Loucy (cell line): ENCODE data around the gene LOC101059915.
"Not testable (repeated sequence)": the region's sequence is repeated elsewhere in the genome, so short reads cannot be mapped to it uniquely, and the experiment has no call there.

ENCODE experiments used
- H2AFZ ChIP-seq: fragments of 200-600 bp; sonication (generic); 2 replicates; pipeline ENCODE4 v1.6.0; 2016; ENCODE audit warnings: antibody characterized with exemption, mild to moderate bottlenecking, low read length, moderate library complexity
- H3F3A ChIP-seq: fragments of 200-600 bp; 2 replicates; pipeline ENCODE4 v1.6.0; 2016; ENCODE audit warnings: antibody characterized with exemption, low read depth, mild to moderate bottlenecking
- H3K27me3 ChIP-seq: fragments of 200-600 bp; sonication (generic); 2 replicates; pipeline ENCODE4 v1.6.1; 2014; ENCODE audit warnings: low read length, mild to moderate bottlenecking; ENCODE audit not compliant: insufficient read depth, poor library complexity, severe bottlenecking
- H3K36me3 ChIP-seq: fragments of 200-600 bp; sonication (generic); 2 replicates; pipeline ENCODE4 v1.6.1; 2016; ENCODE audit warnings: low read length; ENCODE audit not compliant: insufficient read depth
- H3K4me1 ChIP-seq: fragments of 200-600 bp; sonication (generic); 2 replicates; pipeline ENCODE4 v1.5.1; 2014; ENCODE audit warnings: low read length, mild to moderate bottlenecking; ENCODE audit not compliant: insufficient read depth, poor library complexity, severe bottlenecking
- H3K4me2 ChIP-seq: fragments of 200-600 bp; sonication (generic); 2 replicates; pipeline ENCODE4 v1.6.0; 2014; ENCODE audit warnings: antibody characterized with exemption, low read length, low read depth, mild to moderate bottlenecking; ENCODE audit not compliant: poor library complexity, severe bottlenecking
- H3K4me3 ChIP-seq: fragments of 200-600 bp; sonication (generic); 2 replicates; pipeline ENCODE4 v1.5.1; 2014; ENCODE audit warnings: low read length, mild to moderate bottlenecking, mixed read lengths; ENCODE audit not compliant: poor library complexity, severe bottlenecking
- H3K79me2 ChIP-seq: fragments of 200-600 bp; sonication (generic); 2 replicates; pipeline ENCODE4 v1.6.1; 2014; ENCODE audit warnings: low read length; ENCODE audit not compliant: insufficient read depth
- H3K9ac ChIP-seq: fragments of 200-600 bp; sonication (generic); 2 replicates; pipeline ENCODE4 v1.6.0; 2014; ENCODE audit warnings: mild to moderate bottlenecking, low read depth, low read length, moderate library complexity; ENCODE audit not compliant: poor library complexity, severe bottlenecking
- H3K9me2 ChIP-seq: fragments of 200-600 bp; sonication (generic); replicated peaks from 2 replicates; pipeline ENCODE4 v1.6.1; 2016; ENCODE audit warnings: low read depth, low read length, mixed read lengths
- H3K9me3 ChIP-seq: fragments of 200-600 bp; sonication (generic); 2 replicates; pipeline ENCODE4 v1.6.1; 2014; ENCODE audit warnings: mild to moderate bottlenecking, antibody characterized with exemption, low read length, low read depth; ENCODE audit not compliant: insufficient read depth
- H4K20me1 ChIP-seq: fragments of 200-600 bp; sonication (generic); 2 replicates; pipeline ENCODE4 v1.6.0; 2014; ENCODE audit warnings: antibody characterized with exemption, low read length, mild to moderate bottlenecking; ENCODE audit not compliant: insufficient read depth, poor library complexity, severe bottlenecking

LOC101059915 gene

DNA sequence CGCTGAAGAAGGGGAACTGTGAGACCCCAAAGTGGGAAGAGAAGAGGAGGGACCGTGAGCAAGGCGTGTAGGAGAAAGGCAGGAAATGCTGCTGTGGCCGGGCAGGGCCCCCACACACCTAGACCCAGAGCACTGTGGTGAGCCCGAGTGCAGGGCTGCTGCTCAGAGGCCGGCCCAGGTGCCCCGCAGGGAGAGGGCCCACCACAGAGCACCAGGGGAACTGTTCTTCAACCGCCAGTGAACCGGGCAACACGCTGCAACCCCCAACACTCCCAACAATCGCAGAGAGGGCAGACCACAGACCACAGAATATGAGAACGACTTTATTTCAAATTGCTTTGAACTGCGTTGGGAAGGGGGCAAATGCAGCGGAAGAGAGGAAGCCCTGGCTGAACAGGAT, 46.7 kb downstream of the LOC101059915 start:
- not testable (repeated sequence) for H3K9me2 ChIP-seq, H3K9me3 ChIP-seq, H3K27me3 ChIP-seq, H3K9ac ChIP-seq, H3F3A ChIP-seq, H4K20me1 ChIP-seq, H3K79me2 ChIP-seq, H3K4me3 ChIP-seq, H3K4me2 ChIP-seq, H2AFZ ChIP-seq, H3K36me3 ChIP-seq, H3K4me1 ChIP-seq

DNA sequence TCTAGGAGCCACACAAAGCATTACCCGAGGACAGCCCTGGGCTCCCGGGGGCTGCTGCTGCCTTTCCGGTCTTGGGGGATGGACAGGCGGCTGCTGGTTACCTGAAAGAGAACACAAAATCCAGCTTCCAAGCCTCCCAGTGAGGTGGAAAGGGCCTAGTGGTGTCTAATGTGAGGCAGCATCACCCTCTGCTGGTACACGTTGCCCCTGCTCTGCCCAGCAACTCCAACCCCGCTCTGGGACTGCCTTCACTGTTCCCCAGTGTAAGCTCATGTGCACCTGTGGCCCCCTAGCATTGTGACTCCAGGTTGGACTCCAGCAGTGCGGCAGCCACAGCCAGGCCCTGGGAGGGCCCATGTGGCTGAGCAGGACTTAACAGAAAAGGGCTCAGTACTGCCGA, 48.2 kb downstream of the LOC101059915 start:
- H4K20me1 ChIP-seq, H3K4me3 ChIP-seq, H3K79me2 ChIP-seq, H3K9me3 ChIP-seq, H3K36me3 ChIP-seq, H3K4me1 ChIP-seq, H2AFZ ChIP-seq, H3K9me2 ChIP-seq, H3F3A ChIP-seq, H3K27me3 ChIP-seq, H3K4me2 ChIP-seq, H3K9ac ChIP-seq: not testable (repeated sequence)

DNA sequence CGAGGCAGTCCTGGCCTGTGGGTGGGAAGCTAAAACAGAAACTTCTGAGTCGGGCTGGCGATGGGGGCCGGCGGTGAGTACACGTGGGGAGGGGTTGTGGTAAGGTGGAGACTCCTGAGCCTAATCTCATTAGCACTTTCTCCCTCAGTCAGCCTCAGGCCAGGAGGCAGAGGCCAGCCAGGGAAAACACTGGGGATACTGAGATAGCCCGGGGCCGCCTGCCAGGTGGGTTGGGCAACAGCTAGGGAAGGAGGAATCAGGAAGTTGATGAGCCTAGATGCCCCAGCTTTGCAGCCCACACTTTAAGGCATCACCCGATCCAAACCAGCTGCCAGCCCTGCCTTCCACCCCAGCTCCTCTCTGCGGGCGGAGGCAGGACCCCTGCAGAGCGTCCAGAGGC, 49.0 kb downstream of the LOC101059915 start:
- not testable (repeated sequence) for H3K9me3 ChIP-seq, H3K4me2 ChIP-seq, H3K4me1 ChIP-seq, H4K20me1 ChIP-seq, H3K27me3 ChIP-seq, H3K9me2 ChIP-seq, H2AFZ ChIP-seq, H3K9ac ChIP-seq, H3F3A ChIP-seq, H3K36me3 ChIP-seq, H3K4me3 ChIP-seq, H3K79me2 ChIP-seq

DNA sequence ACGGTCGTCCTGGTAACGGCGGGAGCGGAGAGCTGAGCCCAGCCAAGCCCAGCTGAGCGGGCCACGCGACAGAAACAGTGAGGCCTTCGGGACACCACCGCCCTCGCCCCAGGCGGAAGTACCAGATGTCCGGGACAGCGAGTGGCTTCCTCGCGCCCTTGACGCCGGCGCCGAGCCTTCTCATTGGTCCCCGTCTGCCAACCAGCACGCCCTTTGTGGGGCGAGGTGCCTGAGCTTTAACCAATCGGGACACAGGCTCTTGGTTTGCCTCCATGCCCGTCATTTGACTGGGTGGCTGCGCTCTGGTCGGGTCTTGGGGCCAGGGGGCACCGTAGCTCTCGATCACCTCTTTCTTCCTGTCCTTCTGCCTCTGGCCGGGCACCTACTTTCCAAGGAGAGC, 50.8 kb downstream of the LOC101059915 start, which contains the start of gene CXorf49:
CXorf49 (minus strand) TSS at position 101 of the 400 bp plus-strand sequence. CDS start 134 bp downstream, outside the sequence.
- not testable (repeated sequence) for H3K9me2 ChIP-seq, H2AFZ ChIP-seq

DNA sequence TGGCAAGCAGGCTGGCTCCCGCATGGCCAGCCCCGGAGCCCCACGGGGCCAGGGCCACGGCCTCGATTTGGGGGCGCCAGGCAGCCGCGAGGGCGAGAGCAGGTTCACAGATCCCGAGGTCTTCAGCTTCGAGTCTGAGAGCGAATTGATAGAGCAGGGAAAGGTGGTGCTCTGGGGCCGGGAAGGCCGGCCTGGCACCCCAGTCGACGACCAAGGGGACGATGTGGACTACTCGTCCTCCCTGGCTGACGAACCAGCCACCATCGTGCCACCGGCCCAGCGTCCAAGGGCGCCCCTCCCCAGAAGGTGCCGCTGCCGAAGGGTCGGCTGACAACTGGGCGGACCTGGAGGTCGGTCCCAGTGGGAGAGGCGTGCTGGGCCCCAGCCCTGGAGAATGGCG, 51.8 kb downstream of the LOC101059915 start:
- not testable (repeated sequence) for H2AFZ ChIP-seq, H3K9me3 ChIP-seq, H4K20me1 ChIP-seq, H3F3A ChIP-seq, H3K9me2 ChIP-seq, H3K4me1 ChIP-seq, H3K27me3 ChIP-seq, H3K36me3 ChIP-seq, H3K4me2 ChIP-seq, H3K4me3 ChIP-seq, H3K79me2 ChIP-seq, H3K9ac ChIP-seq

More for the DNA sequence above, 50.8 kb downstream of the LOC101059915 start, which contains the start of gene CXorf49:
- H3K4me2 ChIP-seq, H3K4me3 ChIP-seq, H3K9me3 ChIP-seq, H3K36me3 ChIP-seq, H3K9ac ChIP-seq, H4K20me1 ChIP-seq, H3F3A ChIP-seq, H3K27me3 ChIP-seq, H3K79me2 ChIP-seq, H3K4me1 ChIP-seq: not testable (repeated sequence)

DNA sequence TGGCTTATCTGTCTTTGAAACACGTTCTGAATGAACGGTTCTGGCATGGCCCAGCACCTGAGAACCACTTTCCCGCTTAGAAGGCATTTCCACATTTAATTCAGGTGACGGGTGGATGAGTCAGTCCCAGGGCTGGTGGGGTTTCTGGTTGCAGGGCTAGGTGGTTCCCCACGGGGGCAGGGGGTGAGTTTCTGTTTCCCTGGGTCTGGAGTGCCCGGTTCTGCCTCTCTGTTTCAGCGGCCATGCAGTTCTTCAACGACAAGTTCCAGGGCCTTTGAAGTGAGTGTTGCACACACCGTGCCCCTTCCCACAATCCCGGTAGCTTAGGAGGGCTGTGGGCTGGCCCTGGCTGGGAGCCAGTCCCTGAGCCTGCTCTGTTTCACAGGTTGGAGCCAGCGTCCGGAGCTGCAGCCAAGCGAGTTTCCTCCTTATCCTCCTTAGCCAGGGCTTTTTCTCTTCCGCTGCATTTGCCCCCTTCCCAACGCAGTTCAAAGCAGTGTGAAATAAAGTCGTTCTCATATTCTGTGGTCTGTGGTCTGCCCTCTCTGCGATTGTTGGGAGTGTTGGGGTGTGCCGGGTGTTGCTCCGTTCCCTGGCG, 53.0 kb downstream of the LOC101059915 start:
- H3K4me1 ChIP-seq, H3K9ac ChIP-seq, H3K9me2 ChIP-seq, H4K20me1 ChIP-seq, H2AFZ ChIP-seq, H3K9me3 ChIP-seq, H3K4me2 ChIP-seq, H3K27me3 ChIP-seq, H3K4me3 ChIP-seq, H3K79me2 ChIP-seq, H3K36me3 ChIP-seq, H3F3A ChIP-seq: not testable (repeated sequence)
